ENCODE data around the gene PODXL.

DNA sequence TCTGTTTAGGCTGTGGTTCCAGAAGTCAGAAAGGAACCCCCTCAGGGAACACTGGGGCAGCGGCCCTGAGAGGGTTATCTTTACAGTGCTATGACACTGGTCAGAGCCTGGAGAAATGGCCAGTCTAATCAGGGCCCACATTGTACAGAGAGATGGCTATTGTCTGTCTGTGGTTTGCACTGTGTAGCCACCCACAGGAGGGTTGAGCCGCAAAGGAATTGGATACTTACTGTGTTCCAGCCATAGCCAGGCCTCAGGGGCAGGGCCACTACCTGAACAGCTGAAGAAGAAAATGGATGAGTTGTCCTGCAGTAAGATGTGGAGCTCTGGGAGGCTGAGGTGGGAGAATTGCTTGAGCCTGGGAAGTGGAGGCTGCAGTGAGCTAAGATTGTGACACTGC is 47.5 kb upstream of the PODXL start:
- TF ChIP-seq POLR2A (IDR thresholded peaks at IDR 0.05; ENCODE audit: low read depth), result no peak
- TF ChIP-seq, protein P1, sequence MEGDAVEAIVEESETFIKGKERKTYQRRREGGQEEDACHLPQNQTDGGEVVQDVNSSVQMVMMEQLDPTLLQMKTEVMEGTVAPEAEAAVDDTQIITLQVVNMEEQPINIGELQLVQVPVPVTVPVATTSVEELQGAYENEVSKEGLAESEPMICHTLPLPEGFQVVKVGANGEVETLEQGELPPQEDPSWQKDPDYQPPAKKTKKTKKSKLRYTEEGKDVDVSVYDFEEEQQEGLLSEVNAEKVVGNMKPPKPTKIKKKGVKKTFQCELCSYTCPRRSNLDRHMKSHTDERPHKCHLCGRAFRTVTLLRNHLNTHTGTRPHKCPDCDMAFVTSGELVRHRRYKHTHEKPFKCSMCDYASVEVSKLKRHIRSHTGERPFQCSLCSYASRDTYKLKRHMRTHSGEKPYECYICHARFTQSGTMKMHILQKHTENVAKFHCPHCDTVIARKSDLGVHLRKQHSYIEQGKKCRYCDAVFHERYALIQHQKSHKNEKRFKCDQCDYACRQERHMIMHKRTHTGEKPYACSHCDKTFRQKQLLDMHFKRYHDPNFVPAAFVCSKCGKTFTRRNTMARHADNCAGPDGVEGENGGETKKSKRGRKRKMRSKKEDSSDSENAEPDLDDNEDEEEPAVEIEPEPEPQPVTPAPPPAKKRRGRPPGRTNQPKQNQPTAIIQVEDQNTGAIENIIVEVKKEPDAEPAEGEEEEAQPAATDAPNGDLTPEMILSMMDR (IDR thresholded peaks at IDR 0.05), result no peak

All from esophagus muscularis mucosa (tissue), 3 donors.